ENCODE data around the gene CADPS2.

CADPS2 gene

DNA sequence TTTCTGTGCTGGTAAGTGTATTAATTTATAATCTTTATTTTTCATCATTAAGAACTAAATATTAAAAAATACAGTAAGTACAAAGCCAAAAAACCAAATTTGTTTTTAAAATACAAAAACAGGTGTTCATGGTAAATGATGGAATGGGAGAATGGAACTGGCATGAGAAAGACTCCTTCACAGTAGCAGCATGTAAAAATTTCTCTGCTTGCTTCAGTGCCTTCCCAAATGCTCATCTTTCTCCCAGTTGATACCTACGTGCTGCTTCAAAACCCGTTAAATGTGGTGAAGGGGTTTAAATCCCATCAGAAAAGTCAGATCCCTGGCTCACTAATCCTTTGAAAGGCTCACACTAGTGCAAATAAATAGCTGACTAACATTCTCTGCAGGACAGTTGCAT lies 191.6 kb downstream of the CADPS2 start:
- no peak overlapping the region for H3K4me2 ChIP-seq (ENCODE audit: insufficient read depth, low read length)
- H3K9ac ChIP-seq (ENCODE audit: low read depth, low read length) = no peak overlapping the region
- H4K20me1 ChIP-seq (ENCODE audit: insufficient read depth, low read length) = no peaks in the 10 kb centered on the region
- TF ChIP-seq EZH2 (IDR thresholded peaks at IDR 0.05; ENCODE audit: borderline replicate concordance, low read depth, low read length, severe bottlenecking) = no peak
- TF ChIP-seq, protein P1, sequence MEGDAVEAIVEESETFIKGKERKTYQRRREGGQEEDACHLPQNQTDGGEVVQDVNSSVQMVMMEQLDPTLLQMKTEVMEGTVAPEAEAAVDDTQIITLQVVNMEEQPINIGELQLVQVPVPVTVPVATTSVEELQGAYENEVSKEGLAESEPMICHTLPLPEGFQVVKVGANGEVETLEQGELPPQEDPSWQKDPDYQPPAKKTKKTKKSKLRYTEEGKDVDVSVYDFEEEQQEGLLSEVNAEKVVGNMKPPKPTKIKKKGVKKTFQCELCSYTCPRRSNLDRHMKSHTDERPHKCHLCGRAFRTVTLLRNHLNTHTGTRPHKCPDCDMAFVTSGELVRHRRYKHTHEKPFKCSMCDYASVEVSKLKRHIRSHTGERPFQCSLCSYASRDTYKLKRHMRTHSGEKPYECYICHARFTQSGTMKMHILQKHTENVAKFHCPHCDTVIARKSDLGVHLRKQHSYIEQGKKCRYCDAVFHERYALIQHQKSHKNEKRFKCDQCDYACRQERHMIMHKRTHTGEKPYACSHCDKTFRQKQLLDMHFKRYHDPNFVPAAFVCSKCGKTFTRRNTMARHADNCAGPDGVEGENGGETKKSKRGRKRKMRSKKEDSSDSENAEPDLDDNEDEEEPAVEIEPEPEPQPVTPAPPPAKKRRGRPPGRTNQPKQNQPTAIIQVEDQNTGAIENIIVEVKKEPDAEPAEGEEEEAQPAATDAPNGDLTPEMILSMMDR (IDR thresholded peaks at IDR 0.05; ENCODE audit: borderline replicate concordance, extremely low read depth, low read length, poor library complexity, severe bottlenecking) = no peak
- H3K9me3 ChIP-seq (ENCODE audit: insufficient read depth, low read length, severe bottlenecking) = peaks cover 8% of the 10 kb centered on the region
- H2AFZ ChIP-seq (ENCODE audit: low read depth, low read length) = no peak overlapping the region
- no peaks in the 10 kb centered on the region for H3K36me3 ChIP-seq (ENCODE audit: insufficient read depth, low read length)
- H3K4me1 ChIP-seq (ENCODE audit: insufficient read depth, low read length) = no peaks in the 10 kb centered on the region
- no peak overlapping the region for H3K27ac ChIP-seq (ENCODE audit: low read length)
- ATAC-seq (ENCODE audit: insufficient read depth, low read depth) = no peak
- no peak for DNase-seq
- H3K27me3 ChIP-seq (ENCODE audit: insufficient read depth, low read length, poor library complexity) = no peaks in the 10 kb centered on the region
- no peaks in the 10 kb centered on the region for H3K79me2 ChIP-seq (ENCODE audit: insufficient read depth, low read length)
- no peak overlapping the region for H3K4me3 ChIP-seq (ENCODE audit: low read depth in 1 of 2, low read length in 2 of 2)

DNA sequence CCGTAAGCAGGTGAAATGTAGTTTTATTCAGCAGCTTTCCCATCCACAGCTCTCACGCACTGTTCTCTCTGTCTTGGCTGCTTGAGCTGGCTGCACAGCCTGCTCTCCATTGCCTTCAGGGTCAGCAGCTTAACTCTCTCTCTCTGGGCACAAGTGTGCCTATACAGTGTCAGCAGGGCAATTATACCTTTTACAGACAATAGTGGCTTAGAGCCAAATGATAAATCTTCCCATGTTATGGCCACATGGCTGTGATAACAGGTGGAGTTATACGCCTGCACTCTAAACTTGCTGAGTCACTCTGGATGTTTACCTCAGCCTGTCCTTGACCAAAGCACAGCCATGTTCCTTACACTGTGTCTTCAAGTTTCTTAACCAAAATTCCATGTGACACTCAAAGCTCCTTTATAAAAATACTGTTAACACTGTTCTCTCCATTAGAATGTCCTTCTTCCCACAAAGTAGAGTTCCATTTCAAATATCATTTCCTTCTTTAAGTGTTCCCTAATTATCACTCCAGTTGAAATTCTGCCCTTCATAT lies 193.4 kb downstream of the CADPS2 start:
- H3K79me2 ChIP-seq (ENCODE audit: insufficient read depth, low read length) = no peaks in the 10 kb centered on the region
- no peak overlapping the region for H3K4me2 ChIP-seq (ENCODE audit: insufficient read depth, low read length)
- H4K20me1 ChIP-seq (ENCODE audit: insufficient read depth, low read length) = no peaks in the 10 kb centered on the region
- DNase-seq (no peak), ATAC-seq (ENCODE audit: insufficient read depth, low read depth) (no peak)
- no peaks in the 10 kb centered on the region for H3K4me1 ChIP-seq (ENCODE audit: insufficient read depth, low read length)
- H3K27ac ChIP-seq (ENCODE audit: low read length) = no peak overlapping the region
- H2AFZ ChIP-seq (ENCODE audit: low read depth, low read length) = no peak overlapping the region
- peaks cover 8% of the 10 kb centered on the region for H3K9me3 ChIP-seq (ENCODE audit: insufficient read depth, low read length, severe bottlenecking)
- no peaks in the 10 kb centered on the region for H3K27me3 ChIP-seq (ENCODE audit: insufficient read depth, low read length, poor library complexity)
- no peaks in the 10 kb centered on the region for H3K36me3 ChIP-seq (ENCODE audit: insufficient read depth, low read length)
- H3K9ac ChIP-seq (ENCODE audit: low read depth, low read length) = no peak overlapping the region
- no peak overlapping the region for H3K4me3 ChIP-seq (ENCODE audit: low read depth in 1 of 2, low read length in 2 of 2)
- TF ChIP-seq EZH2 (IDR thresholded peaks at IDR 0.05; ENCODE audit: borderline replicate concordance, low read depth, low read length, severe bottlenecking) = no peak
- TF ChIP-seq, protein P1 (IDR thresholded peaks at IDR 0.05; ENCODE audit: borderline replicate concordance, extremely low read depth, low read length, poor library complexity, severe bottlenecking) = no peak

DNA sequence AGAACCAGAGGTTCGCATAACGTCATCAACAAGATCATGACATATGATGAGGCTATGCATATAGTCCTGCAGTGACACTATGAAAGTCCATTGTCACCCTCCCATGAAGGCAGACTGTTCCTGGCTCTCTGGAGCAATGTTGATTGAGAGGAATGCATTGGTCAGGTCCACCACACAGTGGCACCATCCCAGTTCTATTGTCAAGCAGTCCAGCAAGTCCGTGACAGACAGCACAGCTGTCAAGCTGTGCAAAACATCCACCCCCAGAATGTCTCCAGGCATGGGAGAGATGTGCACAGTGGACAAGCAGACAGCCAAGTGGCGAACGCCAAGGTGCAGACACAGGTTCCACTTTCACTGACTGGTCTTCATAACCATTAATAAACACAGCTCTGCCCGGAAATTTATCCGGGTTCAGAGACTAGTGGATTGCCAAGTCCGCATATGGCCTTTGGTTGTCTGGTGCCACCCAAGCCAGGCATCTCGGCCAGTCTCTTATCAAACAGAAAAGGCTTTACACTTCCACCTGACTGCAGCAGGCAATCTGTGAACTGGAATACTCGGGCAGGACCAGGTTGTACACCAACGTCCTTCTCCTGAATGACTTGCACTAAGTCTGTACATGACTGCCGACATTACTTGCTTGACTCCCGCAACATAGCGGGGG lies 194.6 kb downstream of the CADPS2 start:
- H4K20me1 ChIP-seq (ENCODE audit: insufficient read depth, low read length) = no peaks in the 10 kb centered on the region
- no peak overlapping the region for H3K4me2 ChIP-seq (ENCODE audit: insufficient read depth, low read length)
- H3K4me3 ChIP-seq (ENCODE audit: low read depth in 1 of 2, low read length in 2 of 2) = no peak overlapping the region
- no peak overlapping the region for H3K27ac ChIP-seq (ENCODE audit: low read length)
- H3K36me3 ChIP-seq (ENCODE audit: insufficient read depth, low read length) = no peaks in the 10 kb centered on the region
- no peaks in the 10 kb centered on the region for H3K4me1 ChIP-seq (ENCODE audit: insufficient read depth, low read length)
- no peak for DNase-seq
- TF ChIP-seq EZH2 (IDR thresholded peaks at IDR 0.05; ENCODE audit: borderline replicate concordance, low read depth, low read length, severe bottlenecking) = no peak
- TF ChIP-seq, protein P1 (IDR thresholded peaks at IDR 0.05; ENCODE audit: borderline replicate concordance, extremely low read depth, low read length, poor library complexity, severe bottlenecking) = no peak
- no peak for ATAC-seq (ENCODE audit: insufficient read depth, low read depth)
- no peak overlapping the region for H2AFZ ChIP-seq (ENCODE audit: low read depth, low read length)
- peaks cover 8% of the 10 kb centered on the region for H3K9me3 ChIP-seq (ENCODE audit: insufficient read depth, low read length, severe bottlenecking)
- H3K9ac ChIP-seq (ENCODE audit: low read depth, low read length) = no peak overlapping the region
- no peaks in the 10 kb centered on the region for H3K27me3 ChIP-seq (ENCODE audit: insufficient read depth, low read length, poor library complexity)
- H3K79me2 ChIP-seq (ENCODE audit: insufficient read depth, low read length) = no peaks in the 10 kb centered on the region
